Calu3 (cell line): ENCODE measurements around the gene ZBTB21. TPM values are rescaled to one million over a fixed set of nuclear protein-coding genes. Genes with fewer than 3 reads are reported as not detected.

ENCODE experiments used
- BruUV-seq: library from RNA; stranded (reverse); fragments of 400-500 nt; replicated peaks from 2 replicates; lab custom pipeline; 2021; lab: Mats Ljungman, UMichigan
- CTCF ChIA-PET: fragments of 300-600 bp; sonication (Branson Sonifier 250); formaldehyde crosslinking; loops from one replicate; lab custom pipeline; 2022; ENCODE audit warnings: antibody characterized with exemption; lab: Charles Lee
- DNase-seq: peaks from one replicate; pipeline ENCODE4 v3.0.0; 2022
- H3K27ac Mint-ChIP-seq: one replicate; pipeline ENCODE4 v1.8.0; 2022; ENCODE audit warnings: mixed read lengths; ENCODE audit not compliant: unreplicated experiment
- H3K27me3 Mint-ChIP-seq: one replicate; pipeline ENCODE4 v1.8.0; 2022; ENCODE audit warnings: mixed read lengths; ENCODE audit not compliant: unreplicated experiment
- H3K36me3 Mint-ChIP-seq: one replicate; pipeline ENCODE4 v1.8.0; 2022; ENCODE audit warnings: mild to moderate bottlenecking, moderate library complexity, mixed read lengths; ENCODE audit not compliant: insufficient read depth, unreplicated experiment
- H3K4me1 Mint-ChIP-seq: one replicate; pipeline ENCODE4 v1.8.0; 2022; ENCODE audit warnings: mild to moderate bottlenecking, low read depth, mixed read lengths; ENCODE audit not compliant: unreplicated experiment
- H3K4me3 Mint-ChIP-seq: one replicate; pipeline ENCODE4 v1.8.0; 2022; ENCODE audit warnings: mild to moderate bottlenecking, low read depth, moderate library complexity, mixed read lengths; ENCODE audit not compliant: unreplicated experiment
- H3K9me3 Mint-ChIP-seq: one replicate; pipeline ENCODE4 v1.8.0; 2022; ENCODE audit warnings: low read depth, mixed read lengths; ENCODE audit not compliant: unreplicated experiment
- intact Hi-C: fragments of 100-400 bp; cut with micrococcal nuclease; formaldehyde crosslinking; loops from one replicate; pipeline ENCODE4 v1.10.0; 2022; ENCODE audit not compliant: unreplicated experiment
- total RNA-seq: library from RNA; stranded (reverse); gene quantifications from 2 replicates; pipeline ENCODE4 v1.2.3, GENCODE V29; 2022
- TF ChIP-seq, protein P1 (sequence below): fragments of 200-600 bp; IDR thresholded peaks from one replicate; pipeline ENCODE4 v1.8.0; 2022; ENCODE audit warnings: antibody characterized with exemption; ENCODE audit not compliant: unreplicated experiment

The ZBTB21 gene
- total RNA-seq, 1 experiment from 2014 or later: 14.5 TPM

DNA sequence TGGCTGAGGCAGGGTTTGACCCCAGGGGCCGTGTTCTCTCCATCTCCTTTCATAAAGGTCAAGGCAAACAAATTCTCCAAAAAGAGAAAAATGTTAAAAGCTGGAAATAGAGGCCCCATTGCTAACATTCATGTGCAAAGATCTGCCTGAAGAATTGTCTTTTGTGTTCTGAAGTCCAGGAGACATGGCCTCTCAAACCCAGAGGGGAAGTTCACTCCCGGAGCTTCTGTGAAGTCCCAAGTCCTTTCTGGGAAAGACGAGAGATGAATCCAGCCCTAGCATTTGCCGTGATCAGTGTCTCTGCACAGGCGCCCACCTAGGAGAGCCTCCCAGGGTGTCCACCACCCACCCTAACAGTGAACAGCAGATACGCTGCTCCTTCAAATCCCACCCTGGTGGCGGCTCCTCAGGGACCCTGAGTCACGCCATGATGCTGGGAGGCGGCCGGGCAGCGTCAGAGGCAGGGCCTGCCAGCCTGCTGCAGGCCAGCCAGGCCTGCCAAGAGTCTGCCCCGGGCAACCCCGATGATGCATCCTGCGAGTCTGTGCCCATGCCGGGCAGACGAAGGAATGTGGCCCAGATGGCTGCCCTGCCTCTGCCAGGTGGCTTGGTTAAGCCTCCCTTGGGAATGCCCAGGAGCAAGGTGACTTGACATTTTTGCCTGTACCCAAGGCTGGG, 51.1 kb downstream of the ZBTB21 start:
- no TSS peak for BruUV-seq
- intact Hi-C loops: no loop called here
- TF ChIP-seq, protein P1, sequence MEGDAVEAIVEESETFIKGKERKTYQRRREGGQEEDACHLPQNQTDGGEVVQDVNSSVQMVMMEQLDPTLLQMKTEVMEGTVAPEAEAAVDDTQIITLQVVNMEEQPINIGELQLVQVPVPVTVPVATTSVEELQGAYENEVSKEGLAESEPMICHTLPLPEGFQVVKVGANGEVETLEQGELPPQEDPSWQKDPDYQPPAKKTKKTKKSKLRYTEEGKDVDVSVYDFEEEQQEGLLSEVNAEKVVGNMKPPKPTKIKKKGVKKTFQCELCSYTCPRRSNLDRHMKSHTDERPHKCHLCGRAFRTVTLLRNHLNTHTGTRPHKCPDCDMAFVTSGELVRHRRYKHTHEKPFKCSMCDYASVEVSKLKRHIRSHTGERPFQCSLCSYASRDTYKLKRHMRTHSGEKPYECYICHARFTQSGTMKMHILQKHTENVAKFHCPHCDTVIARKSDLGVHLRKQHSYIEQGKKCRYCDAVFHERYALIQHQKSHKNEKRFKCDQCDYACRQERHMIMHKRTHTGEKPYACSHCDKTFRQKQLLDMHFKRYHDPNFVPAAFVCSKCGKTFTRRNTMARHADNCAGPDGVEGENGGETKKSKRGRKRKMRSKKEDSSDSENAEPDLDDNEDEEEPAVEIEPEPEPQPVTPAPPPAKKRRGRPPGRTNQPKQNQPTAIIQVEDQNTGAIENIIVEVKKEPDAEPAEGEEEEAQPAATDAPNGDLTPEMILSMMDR: no peak
- peak; percentile 34 for DNase-seq
- no peaks in the 10 kb centered on the region for H3K27me3 Mint-ChIP-seq
- no peak overlapping the region for H3K4me3 Mint-ChIP-seq
- no peaks in the 10 kb centered on the region for H3K9me3 Mint-ChIP-seq
- H3K27ac Mint-ChIP-seq: no peak overlapping the region
- H3K4me1 Mint-ChIP-seq: peaks cover 30% of the 10 kb centered on the region
- CTCF ChIA-PET: no interaction called here
- H3K36me3 Mint-ChIP-seq: peaks cover 14% of the 10 kb centered on the region

DNA sequence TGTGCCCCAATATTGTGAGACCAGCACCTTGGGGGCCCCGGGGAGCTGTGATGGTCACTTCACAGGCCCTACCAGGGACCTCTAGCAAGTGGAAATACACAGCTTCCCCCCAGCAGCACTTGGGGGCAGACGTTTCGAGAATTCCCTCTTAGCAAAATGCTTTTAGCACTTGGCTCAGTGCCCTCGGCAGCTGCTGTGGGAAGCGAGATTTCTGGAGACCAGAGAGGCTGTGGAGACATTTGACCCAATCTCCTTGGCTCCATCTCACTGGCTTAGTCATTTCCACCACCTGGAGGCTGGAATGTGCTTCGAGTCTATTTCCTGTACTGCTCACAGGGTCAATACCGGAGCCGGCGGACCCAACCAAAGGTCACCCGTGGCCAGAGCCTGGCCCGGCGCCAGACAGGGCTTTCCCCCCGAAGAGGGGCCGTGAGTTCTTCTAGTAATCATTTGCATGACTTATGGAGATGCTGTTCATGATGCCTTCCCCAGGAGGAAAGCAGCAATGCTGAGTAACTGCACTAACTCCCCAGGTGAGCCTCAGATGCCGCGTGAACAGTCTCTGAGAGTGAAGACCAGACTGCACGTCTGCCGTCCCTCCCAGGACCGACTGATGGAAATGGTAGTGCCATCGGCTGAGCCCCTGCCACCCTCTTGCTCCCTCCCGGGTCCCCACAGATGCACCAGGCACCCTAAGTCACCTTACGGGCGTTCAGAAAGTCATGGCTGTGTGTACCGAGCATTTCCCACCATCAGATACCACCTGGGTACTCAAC, 52.0 kb downstream of the ZBTB21 start:
- DNase-seq: peak; percentile 71
- CTCF ChIA-PET: no interaction called here
- no peak overlapping the region for H3K4me3 Mint-ChIP-seq
- no peaks in the 10 kb centered on the region for H3K9me3 Mint-ChIP-seq
- no TSS peak for BruUV-seq
- peaks cover 30% of the 10 kb centered on the region for H3K4me1 Mint-ChIP-seq
- no peak overlapping the region for H3K27ac Mint-ChIP-seq
- intact Hi-C loops: no loop called here
- TF ChIP-seq, protein P1: peak; percentile 17
- H3K36me3 Mint-ChIP-seq: peaks cover 17% of the 10 kb centered on the region
- H3K27me3 Mint-ChIP-seq: no peaks in the 10 kb centered on the region

DNA sequence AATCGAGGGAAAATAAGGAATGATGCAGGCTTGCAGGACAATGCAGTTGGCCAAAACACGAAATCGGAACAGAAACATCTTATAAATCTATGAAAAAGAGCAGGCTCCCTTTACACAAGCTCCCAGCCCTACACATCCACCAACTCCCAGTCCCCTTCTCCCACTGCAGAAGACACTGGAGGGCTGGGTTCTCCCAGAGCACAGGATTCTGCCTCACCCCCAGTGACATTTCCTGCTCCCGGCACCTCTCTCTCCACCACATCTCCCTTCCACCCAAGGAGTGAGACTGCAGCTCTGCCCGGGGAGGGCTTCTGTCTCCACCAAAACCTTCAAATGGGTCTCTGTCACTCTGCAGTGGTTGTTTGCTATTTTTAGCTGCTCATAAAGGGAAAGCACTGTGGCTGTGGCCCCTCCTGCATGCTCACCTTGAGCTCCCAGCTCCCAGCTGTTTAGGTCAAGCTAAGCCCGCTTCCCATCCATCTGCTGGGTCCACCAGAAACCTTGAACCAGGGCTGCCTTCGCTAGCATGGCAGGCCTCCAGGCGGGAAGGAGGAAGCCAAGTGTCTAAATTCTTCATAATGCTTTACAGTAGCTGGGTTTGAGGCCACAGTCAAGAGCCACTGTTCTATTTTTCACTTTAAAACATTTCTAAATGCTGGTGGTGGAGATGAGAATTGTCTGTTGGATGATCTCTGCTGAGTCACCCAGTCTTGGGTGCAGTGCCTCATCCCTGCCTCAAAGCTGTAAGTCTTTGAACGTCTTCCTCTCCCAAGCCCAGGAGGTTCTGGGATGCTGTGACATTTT, 53.0 kb downstream of the ZBTB21 start:
- TF ChIP-seq, protein P1: no peak
- DNase-seq: no peak
- Mint-ChIP-seq H3K36me3 (peaks cover 28% of the 10 kb centered on the region), H3K4me3 (no peak overlapping the region), H3K4me1 (peaks cover 30% of the 10 kb centered on the region), H3K9me3 (no peaks in the 10 kb centered on the region), H3K27ac (peak overlapping the region; percentile 34), H3K27me3 (no peaks in the 10 kb centered on the region)
- BruUV-seq: no TSS peak
- intact Hi-C loops: no loop called here
- CTCF ChIA-PET: no interaction called here

DNA sequence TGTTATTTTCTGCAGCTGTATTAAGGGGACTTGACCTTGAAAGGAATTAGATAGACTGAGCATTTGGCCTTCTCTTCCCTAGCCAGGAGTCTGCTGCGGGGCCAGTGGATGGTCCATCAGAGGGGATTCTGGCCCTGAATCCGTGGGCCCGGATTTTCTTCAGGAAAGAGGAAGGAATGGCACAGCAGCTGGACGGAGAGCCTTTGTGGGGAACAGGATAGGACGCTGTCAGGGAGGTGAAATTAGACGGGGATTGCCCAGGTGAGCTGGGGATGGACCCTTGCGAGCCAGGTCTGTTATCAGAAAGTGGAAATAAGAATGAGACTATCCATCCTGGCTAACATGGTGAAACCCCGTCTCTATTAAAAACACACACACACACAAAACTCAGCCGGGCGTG, 54.6 kb downstream of the ZBTB21 start:
- intact Hi-C loops: no loop called here
- H3K27ac Mint-ChIP-seq: no peak overlapping the region
- no peaks in the 10 kb centered on the region for H3K9me3 Mint-ChIP-seq
- TF ChIP-seq, protein P1: no peak
- H3K36me3 Mint-ChIP-seq: peaks cover 29% of the 10 kb centered on the region
- no peaks in the 10 kb centered on the region for H3K27me3 Mint-ChIP-seq
- no peak for DNase-seq
- no peak overlapping the region for H3K4me3 Mint-ChIP-seq
- CTCF ChIA-PET: no interaction called here
- H3K4me1 Mint-ChIP-seq: peaks cover 30% of the 10 kb centered on the region
- BruUV-seq: no TSS peak
